GM19023 (cell line): ENCODE results near the gene DYNLT2B.
A peak's percentile ranks its signal among the peaks of the same experiment; 100 is the strongest.
"Not testable (repeated sequence)": the region's sequence is repeated elsewhere in the genome, so short reads cannot be mapped to it uniquely, and the experiment has no call there.

Experiments
- ATAC-seq: cut with Tn5 transposase; IDR thresholded peaks from one replicate; pipeline ENCODE4 v1.9.1; 2021; ENCODE audit warnings: mild to moderate bottlenecking, moderate library complexity; ENCODE audit not compliant: unreplicated experiment

Gene DYNLT2B

DNA sequence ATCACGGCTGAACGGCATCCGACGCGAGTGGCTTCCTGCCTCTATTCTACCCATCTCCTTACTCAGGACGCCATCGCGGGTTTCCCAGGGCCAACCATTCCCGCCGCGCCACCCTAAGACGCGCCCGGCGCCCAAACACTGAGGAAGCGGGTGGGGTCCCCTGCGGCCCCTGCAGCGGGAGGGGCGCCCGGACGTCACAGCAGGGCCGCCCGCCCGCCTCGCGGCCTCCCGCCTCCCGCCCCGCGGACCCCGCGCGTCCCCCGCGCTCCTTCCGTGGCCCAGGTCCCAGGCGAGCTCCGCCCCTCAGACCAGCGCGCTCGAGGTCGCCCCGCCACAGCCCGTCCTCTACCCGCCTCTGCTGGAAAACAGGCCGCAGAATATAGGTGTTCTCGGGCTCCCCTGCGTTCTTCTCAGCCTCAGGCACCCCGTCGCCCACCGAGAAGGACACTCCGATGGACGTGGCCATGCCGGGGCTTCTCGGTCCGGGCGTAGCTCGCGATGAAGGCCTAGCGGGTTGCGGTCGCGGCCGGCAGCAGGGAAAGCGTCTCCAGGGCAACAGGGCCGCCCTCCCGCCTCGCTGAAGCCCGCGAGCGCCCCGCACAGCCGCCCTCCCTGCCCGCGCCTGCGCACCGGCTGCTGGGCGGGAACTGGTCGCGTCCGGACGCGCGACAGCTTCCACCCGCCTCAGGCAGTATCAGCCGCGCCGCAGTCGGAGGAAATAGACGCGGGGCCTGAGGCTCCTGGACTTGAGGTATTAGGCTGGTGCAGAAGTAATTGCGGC lies at the start of gene DYNLT2B:
DYNLT2B (minus strand) TSS at position 554 of the 781 bp plus-strand sequence; CDS start at position 466, 88 bp downstream.
- peak; percentile 85 for ATAC-seq

DNA sequence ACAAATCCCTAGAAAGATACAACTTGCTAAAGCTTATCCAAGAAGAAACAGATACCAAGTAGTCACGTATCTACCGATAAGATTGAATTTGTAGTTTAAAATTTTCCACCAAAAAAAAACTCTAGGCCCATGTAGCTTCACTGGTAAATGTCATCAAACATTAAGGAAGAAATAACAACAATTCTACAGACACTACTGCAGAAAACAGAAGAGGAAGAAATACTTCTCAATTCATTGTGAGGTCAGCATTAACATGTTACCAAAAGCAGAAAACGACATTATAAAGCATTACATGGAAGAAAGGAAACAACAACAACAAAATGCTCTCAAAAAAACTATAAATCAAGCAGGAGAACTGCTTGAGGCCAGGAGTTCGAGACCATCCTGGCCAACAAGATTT lies 47.7 kb upstream of the DYNLT2B start:
- ATAC-seq: no peak

DNA sequence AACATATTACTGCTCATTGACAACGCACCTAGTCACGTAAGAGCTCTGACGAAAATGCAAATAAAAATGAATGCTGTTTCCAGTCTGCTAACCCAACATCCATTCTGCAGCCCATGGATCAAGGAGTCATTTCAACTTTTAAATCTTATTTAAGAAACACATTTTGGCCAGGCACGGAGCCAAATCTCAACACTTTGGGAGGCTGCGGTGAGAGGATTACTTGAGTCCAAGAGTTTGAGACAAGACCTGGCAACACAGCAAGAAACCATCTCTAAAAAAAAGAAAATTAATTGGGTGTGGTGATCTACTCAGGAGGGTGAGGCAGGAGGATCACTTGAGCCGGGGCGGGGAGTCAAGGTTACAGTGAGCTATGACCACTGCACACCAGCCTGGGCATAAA lies 42.5 kb upstream of the DYNLT2B start:
- ATAC-seq: no peak

DNA sequence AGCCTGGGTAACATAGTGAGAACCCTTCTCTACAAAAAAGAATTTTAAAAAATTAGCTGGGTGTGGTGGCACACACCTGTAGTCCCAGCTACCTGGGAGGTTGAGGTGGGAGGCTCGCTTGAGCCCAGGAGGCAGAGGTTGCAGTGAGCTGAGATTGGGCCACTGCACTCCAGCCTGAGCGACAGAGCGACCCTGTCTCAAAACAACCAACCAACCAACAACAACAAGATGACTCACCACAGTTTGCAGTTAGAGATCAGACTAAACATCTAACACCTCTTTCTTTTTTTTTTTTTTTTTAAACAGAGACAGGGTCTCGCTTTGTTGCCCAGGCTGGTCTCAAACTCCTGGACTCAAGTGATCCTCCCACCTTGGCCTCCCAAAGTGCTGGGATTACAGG lies 40.5 kb upstream of the DYNLT2B start:
- not testable (repeated sequence) for ATAC-seq

DNA sequence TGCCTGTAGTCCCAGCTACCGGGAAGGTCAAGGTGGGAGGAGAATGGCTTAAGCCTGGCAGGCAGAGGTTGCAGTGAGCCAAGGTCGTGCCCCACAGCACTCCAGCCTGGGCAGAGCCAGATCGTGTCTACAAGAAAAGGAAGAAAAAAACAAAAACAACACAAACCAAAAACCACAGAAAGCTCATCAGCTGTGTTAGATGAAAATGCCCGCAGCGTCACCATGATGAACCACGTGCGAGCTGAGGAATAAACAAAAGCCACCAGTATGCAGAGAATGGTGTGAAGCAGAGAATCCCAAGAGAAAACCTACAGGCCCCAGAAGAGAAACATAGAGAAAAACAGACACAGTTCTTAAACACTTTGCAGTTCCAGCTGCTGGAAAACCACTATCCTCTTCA lies 39.9 kb upstream of the DYNLT2B start:
- ATAC-seq: no peak

DNA sequence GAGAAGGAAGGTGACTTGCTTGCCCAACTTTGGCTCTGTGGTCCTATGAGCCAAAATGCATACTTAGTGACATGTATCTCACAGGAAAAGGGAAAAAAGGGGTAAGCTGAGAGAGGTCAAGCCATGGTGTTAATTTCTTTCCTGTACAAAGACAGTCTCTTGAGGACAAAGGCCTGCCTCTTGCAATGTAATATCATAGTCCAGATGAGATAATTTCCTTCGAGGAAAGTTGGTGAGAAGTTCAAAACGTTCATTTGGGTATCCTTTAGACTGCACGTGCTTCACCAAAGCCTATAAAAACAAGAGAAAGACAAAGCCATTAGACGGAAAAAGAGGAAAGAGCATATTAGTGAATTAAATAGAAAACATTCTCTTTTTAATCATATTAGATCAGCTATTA lies 38.5 kb upstream of the DYNLT2B start:
- ATAC-seq: no peak

DNA sequence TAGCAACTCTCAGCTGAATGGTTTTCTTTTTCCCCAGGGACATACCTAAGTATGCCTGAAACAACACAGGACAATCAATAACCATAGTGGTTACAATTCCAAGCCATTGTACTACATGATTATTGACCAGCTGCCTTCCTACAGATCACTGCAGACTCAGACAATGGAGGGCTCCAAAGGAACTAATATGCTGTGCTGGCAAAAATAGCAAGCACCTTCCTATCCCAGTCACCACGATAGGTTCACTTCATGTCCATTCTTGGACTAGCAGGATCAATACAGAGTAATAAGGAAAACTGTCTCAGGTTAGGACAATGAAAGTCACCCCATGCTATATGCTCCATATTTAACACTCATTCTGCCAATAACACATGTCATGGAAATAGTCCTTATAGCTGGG lies 37.6 kb upstream of the DYNLT2B start:
- no peak for ATAC-seq

DNA sequence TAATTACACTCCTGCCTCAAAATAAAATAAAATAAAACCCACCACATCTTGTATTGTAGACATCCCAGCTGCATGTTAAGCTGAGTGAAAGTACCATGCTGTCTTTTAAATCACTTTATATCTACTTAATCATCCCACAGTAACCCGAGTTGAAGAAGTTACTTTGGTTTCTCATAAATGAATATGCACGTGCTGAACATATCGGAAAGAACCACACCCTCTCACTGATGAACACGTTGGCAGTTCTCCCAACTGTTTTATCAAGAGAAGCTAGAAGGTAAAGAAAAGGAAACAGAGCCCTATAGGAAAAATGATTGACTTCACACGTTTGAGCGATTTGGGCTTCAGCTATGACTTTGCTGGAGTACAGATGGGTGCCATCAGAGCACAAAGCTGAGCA lies 36.1 kb upstream of the DYNLT2B start:
- no peak for ATAC-seq

DNA sequence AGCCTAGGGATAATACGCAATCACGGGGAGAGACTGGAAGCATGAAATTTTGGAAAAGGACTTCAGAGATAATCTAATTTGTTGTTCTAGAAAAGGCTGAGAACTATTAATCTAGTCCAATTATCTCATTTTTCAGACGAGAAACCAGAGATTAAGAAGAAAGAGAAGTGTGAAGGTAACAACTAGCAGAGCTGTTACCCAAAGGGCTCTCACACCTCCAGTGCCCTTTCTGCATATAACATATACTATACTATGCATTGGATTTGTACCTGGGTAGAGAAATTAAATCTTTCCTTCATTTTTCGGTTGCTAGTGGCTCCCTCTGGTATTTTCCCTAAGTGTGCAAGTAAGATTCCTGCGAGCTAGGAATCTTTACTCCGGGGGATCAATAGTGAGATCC lies 33.5 kb upstream of the DYNLT2B start:
- no peak for ATAC-seq

DNA sequence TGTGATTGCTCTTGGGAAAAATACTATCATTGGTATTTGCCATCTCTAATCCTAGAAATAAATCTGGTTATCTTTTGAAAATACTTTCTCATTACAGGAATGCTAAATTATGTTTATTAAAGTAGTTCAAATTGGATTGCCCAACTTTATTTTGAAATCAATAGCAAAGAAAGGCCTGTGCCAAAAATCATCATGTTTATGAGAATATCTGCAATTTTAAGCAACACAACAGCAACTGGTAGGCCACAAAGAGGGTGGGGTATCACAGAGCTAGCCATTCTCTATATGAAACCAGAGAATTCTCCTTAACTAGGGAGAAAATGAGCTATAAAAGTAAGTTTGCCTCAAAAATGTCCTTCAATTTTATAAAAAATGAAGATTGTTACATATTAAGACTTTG lies 32.0 kb upstream of the DYNLT2B start:
- ATAC-seq: no peak

DNA sequence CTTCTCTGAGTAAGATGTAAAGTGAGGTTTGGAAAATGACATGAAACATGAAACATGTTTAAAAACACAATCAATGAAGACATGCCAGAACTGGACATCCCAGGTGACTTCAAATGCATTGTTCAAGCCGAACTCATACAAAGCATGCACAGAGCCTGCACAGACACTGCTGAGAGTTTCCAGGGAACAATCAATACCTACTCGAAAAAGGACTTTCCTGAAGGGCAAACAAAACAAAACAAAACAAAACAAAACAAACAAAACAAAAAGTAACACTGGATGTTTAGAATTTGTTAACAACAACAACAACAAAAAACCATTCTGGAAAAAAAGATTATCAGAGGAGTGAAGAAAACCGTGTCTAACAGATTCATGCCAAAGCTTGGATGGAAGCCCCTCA lies 30.7 kb upstream of the DYNLT2B start:
- ATAC-seq: no peak

DNA sequence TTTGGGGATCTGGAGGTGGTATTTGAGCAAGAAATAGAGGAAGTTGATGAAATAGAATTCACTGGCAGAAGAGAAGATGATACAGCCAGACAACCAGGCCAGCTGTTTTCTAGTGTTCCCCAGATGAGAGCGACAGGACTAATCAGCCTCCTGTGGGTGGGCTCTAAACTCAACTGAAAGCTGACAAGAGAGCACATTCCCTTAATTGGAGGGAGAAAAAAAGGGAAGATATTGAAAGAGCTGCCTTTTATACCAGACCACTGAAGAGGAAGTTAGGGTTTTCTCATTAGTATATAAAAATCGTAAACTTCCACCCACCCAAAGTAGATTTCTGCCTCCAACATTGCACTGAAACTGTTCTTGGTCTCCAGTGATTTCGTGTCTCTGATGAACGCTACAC lies 26.6 kb upstream of the DYNLT2B start:
- ATAC-seq: no peak

DNA sequence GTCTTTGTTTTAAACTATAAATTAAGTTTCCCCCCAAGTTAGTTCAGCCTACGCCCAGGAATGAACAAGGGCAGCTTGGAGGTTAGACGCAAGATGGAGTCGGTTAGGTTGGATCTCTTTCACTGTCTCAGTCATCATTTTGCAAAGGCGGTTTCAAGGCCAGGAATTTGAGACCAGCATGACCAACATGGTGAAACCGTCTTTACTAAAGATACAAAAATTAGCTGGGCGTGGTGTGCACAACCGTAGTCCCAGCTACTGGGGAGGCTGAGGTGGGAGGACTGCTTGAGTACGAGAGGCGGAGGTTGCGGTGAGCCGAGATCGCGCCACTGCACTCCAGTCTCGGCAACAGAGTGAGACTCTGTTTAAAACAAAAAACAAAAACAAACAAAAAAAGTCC lies 25.9 kb upstream of the DYNLT2B start:
- ATAC-seq: not testable (repeated sequence)

DNA sequence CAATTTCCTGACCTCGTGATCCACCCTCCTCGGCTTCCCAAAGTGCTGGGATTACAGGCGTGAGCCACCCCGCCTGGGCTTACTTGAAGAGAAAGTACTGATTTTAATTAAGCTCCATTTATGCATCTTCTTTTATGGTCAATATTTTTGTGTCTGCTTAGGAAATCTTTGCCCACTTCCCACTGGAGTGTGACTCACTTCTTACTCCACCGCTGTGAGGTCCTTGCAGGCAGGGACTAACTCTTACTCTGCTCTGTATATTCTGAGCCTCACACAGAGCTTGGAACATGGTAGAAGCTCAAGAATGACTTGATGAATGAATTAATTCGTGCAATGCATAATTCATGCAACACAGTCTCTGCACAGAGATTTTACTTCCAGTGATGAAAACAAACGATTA lies 23.1 kb upstream of the DYNLT2B start:
- no peak for ATAC-seq

DNA sequence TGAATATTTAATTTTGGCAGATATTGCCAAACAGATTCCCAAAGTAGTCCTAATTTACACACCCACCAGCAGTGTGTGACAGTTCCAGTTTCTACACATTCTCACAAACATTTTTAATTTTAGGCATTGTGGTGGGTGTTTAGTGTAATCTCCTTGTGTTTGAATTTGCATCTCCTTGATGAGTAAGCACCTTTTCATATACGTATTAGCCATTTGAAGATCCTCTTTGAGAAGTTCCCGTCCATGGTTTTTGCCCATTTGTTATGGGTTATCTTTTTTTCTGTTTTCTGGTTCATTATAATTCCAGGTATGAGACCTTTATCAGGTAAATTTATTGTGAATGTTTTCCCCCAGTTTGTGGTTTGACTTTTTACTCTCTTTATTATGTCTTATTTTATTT lies 22.4 kb upstream of the DYNLT2B start:
- no peak for ATAC-seq

DNA sequence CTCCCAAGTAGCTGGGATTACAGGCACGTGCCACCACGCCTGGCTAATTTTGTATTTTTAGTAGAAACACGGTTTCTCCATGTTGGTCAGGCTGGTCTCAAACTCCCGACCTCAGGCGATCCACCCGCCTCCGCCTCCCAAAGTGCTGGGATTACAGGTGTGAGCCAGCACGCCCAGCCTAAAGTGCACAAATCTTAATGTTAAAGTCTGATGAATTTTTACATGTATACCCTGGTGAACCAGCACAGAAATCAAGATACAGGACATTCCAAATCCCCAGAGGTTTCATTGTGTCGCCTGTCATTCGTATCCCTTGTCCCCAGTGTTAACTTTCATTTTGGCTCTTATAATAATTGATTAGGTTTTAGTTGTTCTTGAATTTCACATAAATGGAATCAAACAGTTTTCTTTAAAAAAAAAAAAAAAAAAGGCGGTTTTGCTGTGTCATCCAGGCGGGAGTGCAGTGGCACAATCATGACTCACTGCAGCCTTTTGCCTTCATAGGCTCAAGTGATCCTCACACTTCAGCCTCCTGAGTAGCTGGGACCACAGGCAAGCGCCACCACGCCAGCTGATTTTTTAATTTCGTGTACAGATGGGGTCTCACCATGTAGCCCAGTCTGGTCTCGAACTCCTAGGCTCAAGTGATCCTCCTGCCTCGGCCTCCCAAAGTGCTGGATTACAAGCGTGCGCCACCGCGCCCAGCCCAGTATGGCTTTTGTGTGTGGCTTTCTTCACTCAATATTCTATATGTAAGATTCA lies 21.6 kb upstream of the DYNLT2B start:
- no peak for ATAC-seq

DNA sequence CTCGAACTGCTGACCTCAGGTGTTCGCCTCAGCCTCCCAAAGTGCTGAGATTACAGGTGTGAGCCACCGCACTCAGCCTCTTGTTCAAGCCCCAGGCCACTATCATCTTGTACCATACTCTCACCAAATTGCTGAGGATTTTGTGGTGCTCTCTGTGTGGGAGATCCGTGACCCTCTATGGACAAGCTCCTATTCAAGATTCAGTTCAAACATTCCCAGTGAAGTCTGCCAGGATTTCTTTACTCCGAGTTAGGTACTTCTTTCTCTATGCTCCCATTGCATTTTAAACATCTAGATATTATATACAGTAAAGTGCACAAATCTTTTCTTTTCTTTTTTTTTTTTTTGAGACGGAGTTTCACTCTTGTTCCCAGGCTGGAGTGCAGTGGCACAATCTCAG lies 21.0 kb upstream of the DYNLT2B start:
- ATAC-seq: no peak

DNA sequence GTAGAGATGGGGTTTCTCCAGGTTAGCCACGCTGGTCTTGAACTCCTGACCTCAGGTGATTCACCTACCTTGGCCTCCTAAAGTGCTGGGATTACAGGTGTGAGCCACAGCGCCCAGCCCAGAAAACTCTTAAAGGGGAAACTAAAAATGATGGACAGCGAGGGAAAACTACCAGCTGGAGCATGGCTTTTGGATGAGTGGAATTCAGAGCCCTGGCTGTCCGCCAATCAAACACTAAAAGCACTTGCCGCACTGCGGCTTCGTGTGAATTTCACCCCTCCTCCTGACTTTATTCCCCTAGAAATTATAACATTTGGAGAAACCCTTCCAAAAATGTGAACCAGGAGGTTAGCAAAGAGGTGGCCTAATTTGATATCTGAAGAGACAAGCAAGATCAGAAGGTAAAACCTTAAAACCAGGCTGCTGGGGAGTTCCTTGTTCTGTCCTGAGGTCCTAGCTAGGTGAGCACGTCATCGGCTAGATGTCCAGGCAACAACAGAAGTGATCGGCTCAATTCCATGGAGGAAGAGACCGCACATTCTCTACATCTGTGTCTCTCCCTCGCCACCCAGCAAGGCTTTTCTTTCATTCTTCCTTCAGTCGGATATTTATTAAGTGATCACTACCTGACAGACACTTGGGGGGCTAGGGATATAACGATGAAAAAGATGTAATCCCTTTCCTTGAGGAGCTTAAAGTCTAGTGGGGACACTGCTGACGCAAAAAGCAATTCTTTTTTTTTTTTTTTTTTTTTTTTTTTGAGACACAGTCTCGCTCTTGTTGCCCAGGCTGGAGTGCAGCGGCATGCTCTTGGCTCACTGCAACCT lies 18.5 kb upstream of the DYNLT2B start:
- no peak for ATAC-seq

DNA sequence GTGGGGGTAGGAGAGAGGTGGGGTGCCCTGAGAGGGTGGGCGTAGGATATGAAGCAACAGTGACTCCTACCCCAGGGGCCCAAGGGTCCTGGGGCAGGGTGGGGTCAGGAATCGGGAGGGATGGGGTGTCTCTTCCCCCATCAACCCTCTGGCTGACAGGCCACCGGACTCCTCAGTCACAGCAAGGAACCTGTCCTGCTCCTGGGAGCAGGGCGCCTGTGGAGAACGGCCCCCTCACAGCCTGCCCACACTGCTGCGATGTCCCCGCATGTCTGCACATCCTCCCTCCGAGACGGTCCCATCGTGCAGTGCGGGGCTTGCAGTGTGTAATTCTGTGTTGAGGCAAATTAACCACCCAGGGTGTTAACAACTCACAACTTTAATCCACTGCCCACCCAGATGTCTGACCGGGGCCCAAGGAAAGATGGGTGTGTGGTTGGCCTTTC lies 17.5 kb upstream of the DYNLT2B start:
- no peak for ATAC-seq

DNA sequence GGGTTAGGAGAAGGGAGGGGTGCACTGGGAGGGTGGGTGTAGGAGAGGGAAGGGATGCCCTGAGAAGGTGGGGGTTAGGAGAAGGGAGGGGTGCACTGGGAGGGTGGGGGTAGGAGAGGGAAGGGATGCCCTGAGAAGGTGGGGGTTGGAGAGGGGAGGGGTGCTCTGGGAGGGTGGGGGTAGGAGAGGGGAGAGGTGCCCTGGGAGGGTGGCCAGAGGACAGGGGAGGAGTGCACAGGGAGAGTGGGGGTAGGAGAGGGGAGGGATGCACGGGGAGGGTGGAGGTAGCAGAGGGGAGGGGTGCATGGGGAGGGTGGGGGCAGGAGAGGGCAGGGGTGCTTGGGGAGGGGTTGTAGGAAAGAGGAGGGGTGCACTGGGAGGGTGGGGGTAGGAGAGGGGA lies 16.9 kb upstream of the DYNLT2B start:
- no peak for ATAC-seq

DNA sequence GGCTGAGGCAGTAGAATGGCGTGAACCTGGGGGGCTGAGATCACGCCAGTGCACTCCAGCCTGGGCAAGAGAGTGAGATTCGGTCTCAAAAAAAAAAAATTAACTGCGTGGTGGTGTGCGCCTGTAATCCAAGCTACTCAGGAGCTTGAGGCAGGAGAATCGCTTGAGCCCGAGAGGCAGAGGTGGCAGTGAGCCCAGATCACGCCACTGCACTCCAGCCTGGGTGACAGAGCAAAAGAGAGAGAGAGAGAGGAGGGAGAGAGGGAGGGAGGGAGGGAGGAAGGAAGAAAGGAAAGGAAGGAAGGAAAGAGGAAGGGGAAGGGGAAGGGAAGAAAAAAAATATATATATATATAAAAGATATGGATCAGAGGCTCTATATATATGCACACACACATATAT lies 14.1 kb upstream of the DYNLT2B start:
- no peak for ATAC-seq
